ENCODE measurements around the gene DAG1.

GRCh38 chr3:49512781-49513355 is 42.8 kb downstream of the DAG1 start:
- TF ChIP-seq CTCF (IDR thresholded peaks at IDR 0.05; ENCODE audit: low read length) (no peak), EZH2 (IDR thresholded peaks at IDR 0.05; ENCODE audit: borderline replicate concordance, low read length) (no peak)

Data from OCI-LY1 (cell line).